ENCODE results near the gene FGGY.

FGGY gene

DNA sequence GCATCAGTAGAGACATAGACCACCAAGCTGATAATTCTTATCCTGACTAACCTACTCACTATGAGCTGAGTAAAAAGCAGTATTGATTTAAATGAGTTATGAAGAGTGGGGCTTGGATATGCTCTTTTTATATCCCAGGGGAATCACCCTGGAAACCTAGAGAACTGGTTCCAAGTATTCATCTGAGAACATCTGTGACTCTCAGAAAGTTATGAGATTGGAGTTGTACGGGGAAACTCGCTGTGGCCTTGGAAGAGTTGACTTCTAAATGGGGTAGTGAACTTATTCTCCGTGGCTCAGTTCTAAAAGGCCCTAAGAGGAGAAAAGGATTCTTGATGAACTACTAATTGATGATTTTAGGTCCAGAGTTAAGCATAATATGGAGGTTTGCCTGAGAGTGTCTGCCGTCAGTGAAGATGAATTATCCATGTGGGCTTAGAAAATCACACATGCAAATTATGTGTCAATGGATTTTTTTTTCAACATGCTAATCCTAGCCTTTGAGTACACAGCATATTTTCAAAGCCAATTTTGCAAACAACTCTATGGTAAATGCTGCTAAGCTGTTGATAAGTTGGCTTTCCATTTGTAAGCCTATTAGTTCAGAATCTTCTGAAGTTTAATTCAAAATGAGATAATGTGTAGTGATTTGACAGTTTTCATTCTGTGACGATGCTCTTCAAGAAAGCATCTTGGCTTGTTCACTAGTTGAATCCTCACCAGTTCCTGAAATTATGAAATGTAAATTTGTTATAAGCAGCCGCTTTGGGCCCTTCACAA lies 122.7 kb downstream of the FGGY start:
- DNase-seq, result no peak

DNA sequence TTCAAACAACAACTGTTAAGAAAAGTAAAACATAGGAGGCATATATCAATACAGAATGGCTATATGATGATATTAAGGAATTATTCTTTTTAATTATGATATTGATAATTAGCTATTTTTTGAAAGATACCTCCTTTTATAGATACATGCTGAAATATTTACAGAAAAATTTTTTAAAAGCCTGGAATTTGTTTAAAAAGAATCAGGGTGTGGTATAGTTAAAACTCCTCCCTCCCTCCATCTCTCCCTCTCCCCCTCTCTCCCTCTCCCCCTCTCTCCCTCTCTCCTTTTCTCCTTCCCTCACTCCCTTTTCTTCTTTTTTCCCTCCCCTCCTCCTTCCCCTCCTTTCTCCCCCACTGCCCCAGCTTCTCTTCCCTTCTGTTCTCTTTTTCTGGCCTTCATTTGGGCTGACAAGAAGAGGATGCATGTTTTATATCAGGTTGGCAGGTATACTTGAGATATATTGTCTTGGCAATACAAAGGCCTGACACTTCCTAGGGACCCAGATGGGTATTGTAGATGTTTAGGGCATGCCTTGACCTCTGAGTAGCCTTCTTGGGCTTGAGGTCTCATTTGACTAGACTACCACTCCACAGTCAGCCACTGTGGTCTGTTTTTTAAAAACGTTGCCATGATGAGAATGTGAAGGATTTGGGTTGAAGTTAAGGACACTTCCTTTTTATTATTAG lies 124.5 kb downstream of the FGGY start:
- DNase-seq, result no peak

DNA sequence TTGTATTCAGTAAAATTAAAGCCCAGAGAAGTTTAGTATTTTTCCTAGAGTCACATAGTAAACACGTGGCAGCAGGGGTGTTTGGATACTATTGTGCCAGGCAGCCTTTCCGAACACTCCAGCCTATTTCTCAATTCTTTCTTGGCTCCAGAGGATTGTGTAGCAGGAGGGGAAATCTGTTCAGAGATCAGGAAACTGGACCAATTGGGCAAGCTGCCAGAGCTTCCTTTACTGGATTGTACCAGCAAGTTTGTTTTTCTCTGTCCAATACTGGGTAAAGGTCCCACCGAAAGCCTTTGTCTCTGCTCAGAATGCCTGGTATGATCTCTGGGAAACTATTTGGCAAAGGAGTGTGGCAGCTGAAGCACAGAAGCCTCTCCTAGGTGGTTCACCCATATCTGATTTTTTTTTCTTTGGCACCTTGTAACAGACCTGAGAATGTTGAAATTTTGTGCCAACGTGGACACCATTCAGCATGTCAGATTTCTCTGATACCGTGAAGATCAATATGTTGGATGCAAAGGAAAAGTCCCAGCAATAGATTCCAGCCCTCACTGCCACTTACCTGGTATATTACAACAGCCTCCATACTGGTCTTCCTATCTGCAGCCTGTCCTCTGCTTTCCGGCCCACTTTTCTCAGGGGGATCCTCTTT lies 126.2 kb downstream of the FGGY start:
- peak; percentile 39 for DNase-seq

DNA sequence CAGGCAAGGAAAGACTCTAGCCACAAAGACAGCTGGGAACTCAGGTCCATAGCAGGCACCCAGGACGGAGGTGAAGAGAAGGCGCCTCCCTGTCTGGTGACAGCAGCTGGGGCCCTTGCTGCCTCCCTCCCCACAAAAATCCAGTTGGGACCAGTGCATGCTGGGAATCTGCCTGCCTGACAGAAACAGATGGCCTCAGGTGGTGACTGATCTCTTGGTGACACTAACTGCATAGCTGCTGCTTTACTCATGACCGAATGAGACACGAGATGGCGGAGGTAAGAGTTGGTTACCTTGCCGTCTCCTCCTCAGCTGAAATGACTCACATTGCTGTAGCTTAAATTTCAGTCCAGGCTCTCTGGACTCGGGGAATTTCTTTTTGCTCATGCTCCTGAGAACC lies 130.3 kb downstream of the FGGY start:
- DNase-seq, result no peak

DNA sequence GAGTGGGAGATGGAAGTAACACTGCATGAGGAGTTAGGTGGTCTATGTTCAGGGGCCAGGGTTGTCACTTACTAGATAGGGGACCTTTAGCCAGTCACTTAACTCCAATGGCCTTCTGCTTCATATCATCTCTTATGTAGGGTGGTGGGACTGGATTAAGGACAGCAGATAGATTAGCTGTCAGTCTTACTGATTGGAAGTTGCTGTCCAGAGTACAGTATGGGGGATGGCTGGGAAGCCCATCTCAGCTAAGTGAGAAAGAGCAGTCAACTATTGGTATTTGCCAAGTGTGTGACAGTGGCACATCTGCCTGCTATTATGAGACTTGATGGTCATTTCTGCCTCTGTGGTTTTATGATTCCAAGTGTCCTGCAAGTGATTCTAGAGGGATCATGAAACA lies 130.9 kb downstream of the FGGY start:
- DNase-seq, result no peak

DNA sequence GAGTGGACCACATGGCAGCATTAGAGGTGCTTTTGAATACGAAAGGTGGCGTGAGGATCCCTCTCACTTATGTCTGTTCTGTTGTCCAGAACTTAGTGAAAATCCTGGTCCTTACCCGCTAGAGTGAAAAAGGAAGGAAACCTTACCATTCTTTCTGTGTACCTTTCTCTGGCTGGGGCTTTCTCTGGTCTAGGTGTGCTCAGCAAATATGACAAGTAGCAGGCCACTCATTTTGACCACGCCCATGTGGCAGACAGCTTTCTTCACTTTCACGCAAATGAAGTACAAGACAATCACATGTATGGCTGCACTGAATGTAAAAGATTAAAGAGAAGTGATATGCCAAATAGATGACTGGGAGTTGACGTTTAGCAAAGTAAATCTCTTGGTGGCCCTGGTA lies 131.9 kb downstream of the FGGY start:
- DNase-seq, result no peak

DNA sequence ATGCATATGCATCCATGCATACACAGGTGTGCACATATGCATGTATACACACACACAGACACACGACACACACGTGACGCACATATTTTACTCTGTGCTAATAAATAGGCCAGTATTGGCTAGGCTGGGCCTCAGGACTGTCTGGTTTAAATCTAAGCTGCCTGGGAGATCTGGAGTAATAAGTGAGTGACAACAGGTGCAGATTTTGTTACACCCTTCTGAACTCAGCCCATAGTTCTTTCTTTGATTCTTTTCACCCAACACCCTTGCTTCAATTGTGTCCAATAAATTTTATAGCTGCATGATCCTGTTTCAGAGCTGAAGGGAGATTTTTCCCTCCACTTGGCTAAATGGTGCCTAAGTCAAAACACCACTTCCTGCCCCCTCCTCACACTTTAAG lies 132.8 kb downstream of the FGGY start:
- DNase-seq, result no peak

DNA sequence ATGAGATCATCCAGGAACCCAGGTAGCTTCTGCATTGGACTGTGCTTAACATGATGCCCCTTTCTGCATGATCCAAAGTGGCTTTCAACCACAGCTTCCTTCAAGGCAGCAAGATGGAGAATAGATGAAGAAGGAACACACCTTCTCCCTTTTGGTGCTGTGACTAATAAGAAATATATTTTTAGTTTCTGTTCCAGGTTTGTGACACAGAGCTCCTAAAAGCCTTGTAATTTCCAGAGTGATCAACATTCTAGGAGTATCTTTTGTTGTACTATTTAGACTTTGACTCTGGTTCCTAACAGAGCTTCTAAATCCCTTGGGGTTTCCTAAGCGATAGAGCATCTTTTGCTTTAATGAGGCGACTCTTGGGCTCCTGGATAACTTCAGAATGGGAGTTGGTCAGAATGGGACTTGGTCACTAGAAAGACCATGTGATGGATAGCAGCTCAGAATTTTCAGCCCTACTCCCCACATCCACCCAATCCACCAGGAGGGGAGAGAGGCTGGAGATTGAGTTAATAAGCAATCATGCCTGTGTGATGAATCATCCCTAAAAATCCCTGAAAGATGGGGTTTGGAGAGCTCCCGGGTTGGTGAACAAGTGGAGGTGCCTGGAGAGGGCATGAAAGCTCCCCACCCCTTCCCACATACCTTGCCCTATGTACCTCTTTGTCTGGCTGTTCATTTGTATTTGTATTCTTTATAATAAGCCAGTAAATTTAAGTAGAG lies 134.8 kb downstream of the FGGY start:
- DNase-seq, result no peak

DNA sequence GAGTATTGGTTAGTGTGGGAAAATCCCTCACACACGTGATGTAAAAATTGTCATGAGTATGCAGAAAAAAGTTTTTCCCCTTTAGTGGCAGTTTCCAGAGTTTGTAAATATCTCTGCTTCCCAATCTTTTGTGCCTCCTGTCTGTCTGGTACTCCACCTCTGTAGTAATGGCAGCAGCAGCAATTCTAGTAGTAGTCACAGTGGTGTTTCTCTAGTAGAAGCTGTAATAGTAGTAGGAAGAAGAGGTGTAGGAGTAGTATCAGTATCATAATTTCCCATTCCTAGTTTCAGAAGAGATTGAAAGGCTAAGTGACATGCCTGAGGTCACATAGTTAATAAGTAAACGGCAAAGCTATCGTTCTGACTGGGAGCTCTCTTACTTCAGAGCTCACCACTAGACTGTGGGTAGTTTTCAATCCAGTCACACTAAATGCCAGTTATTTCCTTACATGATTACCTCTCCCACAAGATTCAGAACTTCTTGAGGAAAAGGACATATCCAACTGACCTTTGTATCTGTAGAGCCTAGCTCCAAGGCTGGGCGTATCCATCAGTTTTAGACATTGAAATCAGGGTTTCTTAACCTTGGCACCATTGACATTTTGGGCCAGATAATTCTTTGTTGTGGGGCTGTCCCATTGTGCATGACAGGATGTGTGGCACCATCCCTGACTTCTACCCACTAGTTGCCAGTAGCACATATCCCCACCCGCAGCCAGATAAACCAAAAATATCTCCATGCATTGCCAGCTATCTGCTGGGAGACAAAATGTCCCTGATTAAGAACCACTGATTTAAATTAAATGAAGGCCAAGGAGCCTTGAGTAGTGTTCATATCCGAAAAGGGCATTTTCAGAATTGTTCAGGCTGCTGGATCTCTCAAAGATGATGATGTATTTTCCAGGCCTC lies 135.9 kb downstream of the FGGY start:
- DNase-seq, result peak; percentile 37

DNA sequence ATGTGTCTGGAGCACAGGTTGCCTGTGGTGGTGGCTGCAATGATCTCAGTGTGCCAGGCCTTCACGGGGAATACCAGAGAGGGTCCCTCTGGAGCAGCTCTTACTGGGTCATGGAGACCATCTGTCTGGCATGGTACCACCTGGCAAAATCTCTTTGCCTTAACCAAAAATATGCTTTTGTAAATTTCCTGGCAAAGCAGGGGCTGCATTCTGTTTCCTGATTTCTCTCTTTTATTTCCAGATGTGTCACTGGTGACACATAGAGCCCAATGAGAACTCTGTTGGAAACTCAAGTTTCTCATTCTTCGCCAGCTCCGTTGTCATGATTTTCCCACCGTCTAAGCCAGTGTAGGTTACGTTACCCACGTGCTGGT lies 136.5 kb downstream of the FGGY start:
- no peak for DNase-seq

DNA sequence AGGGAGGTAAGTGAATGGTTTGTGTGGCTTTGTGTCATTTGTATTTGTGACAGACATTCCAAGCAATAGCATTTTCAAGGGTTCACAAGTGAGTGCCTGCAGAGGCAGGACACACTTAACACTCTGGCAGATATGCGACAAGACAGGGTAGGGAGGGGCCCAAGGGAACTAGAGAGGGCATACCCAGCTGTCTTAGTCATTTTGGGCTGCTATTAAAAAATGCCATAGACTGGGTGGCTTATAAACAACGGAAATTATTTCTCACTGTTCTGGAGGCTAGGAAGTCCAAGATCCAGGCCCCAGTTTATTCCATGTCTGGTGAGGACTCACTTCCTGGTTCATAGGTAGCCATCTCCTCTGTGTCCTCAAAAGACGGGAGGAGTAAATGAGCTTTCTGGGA lies 137.4 kb downstream of the FGGY start:
- no peak for DNase-seq

DNA sequence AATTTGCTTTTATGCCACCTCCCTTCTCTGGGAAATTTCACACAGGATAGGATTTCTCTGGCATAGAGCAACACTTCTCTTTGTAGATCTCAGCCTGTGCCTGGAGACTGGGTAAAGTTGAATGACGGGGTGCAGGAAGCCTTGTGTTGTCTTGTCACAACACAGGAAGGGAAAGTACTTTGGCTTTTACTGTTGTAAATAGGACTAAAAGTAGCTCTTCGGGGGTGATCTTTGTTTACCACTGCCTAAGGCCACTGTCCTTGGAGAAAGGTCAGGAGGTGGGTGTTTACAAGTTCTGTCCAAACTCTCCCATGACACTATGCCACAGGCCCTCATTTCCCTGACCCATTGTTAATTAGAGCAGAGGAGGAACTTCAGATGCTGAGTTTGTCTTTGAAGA lies 139.7 kb downstream of the FGGY start:
- peak; percentile 14 for DNase-seq

DNA sequence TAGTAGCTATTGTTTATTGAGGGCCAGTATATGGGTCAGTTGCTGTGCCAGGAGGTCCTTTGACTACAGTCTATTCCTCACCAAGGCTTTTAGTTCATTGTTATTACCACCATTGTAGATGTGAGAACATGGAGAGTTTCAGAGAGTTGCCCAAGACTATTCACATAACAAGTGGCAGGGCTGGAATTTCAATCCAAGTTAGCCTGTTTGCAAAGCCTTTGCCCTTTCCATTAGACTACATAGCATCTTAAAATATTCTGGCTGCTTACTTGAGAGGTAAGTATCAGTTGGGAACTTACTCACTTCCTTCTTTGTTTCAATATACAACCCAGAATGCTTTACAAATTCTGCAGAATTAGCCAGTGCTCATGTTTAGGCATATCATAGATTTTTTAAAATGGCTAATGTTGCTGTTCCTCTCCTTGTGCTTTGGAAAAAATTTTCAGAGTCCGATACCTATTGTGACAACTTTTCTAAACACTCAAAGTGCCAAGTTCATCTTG lies 141.2 kb downstream of the FGGY start:
- DNase-seq, result no peak

DNA sequence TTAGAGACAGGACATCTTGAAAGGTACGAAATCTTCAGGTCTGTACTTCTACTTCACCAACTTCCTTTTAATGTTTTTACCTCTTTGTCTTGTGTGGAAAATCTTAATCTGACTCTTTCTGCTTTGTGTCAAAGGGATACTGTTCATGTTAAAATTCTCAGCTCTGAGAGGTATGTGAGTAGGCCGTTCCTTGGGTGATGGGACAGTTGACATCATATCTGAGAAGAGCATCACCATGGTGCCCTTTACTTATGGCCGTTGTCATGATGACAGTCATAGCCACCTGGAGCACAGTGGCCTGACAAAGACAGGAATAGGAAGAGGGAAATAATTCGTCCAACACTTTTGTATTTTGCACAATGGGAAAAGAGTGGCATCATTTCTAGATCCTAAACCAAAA lies 145.6 kb downstream of the FGGY start:
- no peak for DNase-seq

DNA sequence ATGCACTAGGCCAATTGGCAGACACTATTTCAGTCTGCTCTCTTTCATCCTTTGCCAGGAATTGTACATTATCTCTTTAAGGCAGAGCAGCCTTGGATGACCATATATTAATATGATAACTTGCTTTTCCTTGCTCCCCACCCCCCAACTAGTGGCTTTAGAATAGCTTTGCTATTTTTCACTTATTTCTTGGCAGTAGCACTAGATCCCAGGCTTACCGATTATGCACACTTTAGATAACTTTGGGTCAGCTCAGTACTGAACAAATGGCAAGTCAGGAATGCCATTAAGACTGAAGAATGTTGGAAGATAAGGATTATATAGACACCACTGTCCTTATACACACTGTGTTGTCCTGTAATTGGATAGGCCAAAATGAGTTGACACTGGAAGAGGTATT lies 146.4 kb downstream of the FGGY start:
- DNase-seq, result no peak

DNA sequence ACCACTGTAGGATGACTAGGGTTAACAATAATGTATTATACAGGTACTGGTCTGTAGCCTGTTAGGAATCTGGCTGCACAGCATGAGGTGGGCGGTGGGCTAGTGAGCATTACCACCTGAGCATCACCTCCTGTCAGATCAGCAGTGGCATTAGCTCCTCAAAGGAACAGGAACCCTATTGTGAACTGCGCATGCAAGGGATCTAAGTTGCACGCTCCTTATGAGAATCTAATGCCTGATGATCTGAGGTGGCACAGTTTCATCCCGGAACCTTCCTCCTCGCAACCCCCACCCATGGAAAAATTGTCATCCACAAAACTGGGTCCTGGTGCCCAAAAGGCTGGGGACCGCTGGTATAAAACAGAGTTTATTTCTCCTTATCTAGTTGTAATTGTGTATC lies 147.6 kb downstream of the FGGY start:
- no peak for DNase-seq

DNA sequence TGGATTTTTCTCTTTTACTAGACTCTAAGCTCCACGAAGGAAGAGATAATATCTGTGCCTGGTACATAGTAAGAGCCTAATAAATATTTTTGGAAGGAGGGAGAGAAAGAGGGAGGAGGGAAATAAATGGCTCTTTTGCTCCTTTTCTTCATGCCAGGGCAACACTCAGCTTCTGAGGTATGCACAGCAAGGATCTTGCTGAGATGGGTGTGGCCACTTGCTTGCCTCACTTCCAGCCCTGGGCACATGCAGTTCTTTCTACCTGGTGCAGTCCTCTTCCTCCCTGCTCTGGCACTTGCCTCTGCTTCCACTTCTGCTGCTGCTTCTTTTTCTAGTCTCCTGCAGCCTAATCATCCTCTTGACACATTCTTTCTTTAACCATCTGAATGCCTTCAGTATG lies 148.1 kb downstream of the FGGY start:
- DNase-seq, result no peak

DNA sequence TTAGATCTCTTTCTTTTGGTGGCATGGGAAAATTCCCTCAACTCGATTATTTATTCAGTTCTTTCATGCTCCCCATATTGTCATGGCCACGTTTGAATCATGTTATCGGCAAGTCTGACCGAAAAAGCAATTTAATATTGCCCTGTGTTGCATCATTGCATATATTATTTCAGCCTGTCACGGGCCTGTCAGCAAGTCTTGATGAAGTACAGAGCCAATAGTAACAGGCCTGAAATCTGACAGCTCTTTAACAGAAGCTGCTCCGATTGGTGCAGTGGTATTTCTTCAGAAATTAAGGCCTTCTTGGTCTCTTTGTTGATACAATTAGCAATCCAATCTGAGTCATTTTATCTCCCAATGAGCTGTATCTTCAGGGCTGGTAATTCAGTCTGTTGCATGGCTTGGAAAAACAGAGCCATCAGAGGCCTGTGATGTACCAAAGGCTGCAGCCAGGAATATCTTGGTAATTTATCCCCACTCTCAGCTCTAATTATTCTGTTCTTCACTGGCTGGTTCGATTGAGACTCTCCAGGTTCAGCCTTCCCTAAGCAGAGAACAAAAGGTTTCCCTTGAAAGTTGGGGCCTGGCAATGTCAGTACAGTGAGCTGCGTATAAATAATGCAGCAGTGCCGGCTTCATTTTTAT lies 149.5 kb downstream of the FGGY start:
- DNase-seq, result no peak

DNA sequence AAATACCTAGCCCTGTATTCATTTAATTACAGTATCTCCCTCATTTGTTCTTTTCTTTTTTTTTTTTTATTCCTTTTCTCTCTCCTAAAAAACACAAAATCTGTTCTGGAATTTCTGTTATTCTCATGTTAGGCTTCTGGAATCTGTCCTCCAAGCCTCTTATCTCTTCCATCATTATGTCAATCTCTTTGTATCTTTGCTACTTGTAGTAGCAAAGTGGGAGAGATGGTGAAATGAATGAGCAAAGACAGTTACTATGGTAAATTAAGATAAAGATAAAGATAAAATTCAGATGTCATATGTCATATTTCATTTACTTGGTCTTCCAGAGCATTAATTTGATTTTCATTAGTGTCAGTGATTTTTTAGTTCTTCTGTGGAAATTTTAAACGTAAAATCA lies 155.1 kb downstream of the FGGY start:
- no peak for DNase-seq

DNA sequence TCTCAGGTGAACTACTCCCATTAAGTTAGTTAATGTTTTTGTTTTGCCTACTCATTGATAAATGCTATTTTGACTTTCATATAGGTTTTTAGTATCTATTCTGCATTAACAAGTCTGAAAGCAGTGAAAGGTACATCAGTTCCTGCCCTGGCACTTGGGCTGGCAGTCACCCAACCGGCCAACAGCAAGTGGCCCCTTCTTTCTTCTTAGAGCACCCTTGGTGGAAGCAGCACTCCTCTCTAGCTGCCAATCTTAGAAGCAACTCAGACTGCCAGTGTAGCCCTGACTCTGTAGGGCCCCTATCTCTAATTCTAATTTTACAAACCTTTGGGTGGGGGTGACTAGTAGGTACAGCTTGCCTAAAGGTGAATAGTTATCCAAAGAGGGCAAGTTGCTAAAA lies 155.7 kb downstream of the FGGY start:
- no peak for DNase-seq

DNA sequence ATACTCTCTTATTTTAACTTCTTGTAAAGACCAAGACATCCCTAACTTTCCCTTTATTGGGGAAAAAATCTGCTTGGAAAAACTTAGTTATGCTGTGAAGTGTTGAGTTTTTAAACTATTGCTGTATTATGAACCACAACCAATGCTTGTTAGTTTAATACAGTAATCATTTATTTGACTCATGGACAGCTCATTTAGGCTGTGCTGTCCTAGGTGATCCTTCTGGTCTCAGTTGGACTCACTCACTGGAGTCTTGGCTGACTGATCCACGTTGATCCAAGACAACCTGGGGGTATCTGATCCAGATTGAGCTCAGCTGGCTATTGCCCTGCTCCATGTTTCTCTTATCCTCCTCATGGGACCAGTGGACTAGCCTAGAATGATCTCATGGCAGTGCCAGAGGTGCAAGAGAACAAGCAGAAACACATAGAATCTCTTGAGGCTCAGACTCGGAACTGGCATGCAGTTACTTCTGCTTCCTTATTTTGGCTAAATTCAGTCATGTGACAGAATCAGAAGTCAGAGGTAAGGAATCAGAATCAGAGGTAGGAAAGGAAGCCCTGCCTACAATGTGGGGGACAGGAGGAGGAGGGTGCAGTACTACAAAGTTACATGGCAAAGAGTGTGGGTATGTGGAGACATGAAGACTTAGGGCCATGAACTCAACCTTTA lies 156.5 kb downstream of the FGGY start:
- peak; percentile 52 for DNase-seq

Measured in inflammatory macrophage treated with lipopolysaccharide for 4 hours (primary cell).